ENCODE results near the gene DNAH17. TPM values are rescaled to one million over a fixed set of nuclear protein-coding genes. Genes with fewer than 3 reads are reported as not detected.

The DNAH17 gene
- total RNA-seq, 1 experiment from 2014 or later = 0.69 TPM

DNA sequence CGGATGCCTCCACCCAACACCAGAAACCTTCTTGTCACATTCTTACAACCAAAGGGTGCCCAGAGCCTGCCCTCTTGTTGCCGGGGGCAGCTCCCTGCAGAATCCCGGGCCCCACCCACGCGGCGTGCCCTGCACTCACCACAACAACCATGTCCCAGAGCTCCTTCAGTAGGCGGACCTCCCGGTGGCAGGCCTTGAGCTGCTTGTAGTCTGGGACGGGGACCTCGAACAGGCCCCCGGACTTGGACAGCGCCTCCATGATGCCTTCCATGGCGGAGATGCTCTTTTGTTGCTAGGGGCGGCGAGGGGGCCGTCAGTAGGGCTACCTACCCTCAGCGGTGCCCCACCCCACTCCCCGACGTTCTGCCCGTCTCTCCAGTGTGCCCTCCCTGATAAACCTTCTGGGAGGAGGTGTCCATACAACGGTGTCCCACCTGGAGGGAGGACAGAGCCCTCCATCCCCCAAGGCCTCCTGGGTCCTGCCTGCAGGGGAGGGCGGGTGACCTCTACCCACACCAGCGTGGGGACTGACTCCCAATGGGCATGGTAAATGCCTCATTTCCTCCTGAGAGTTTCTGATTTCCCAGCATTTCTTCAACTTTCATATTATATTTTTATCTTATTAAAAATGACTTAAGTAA lies 52.2 kb downstream of the DNAH17 start:
- Histone ChIP-seq H3K4me2 (ENCODE audit: low read length) (no peak overlapping the region), H3K36me3 (ENCODE audit: control insufficient read depth in 1 of 2, insufficient read depth in 2 of 2, low read length in 2 of 2) (no peaks in the 10 kb centered on the region), H3K27me3 (ENCODE audit: insufficient read depth, low read length) (no peaks in the 10 kb centered on the region), H3K4me1 (ENCODE audit: control insufficient read depth in 1 of 2, insufficient read depth in 2 of 2, low read length in 2 of 2) (peaks cover 4 to 8% of the 10 kb centered on the region in 2 experiments; a peak in 3 of 4 replicates), H4K20me1 (ENCODE audit: insufficient read depth) (no peaks in the 10 kb centered on the region), H3K4me3 (replicated peaks in 1 of 2; ENCODE audit: low read depth in 1 of 2, low read length in 2 of 2) (no peak overlapping the region), H3K9me3 (ENCODE audit: control insufficient read depth in 1 of 2, insufficient read depth in 1 of 2, low read depth in 1 of 2, low read length in 2 of 2) (no peaks in the 10 kb centered on the region), H3K27ac (ENCODE audit: low read depth, low read length) (no peak overlapping the region), H3K9ac (ENCODE audit: low read length) (no peak overlapping the region), H3K9me2 (ENCODE audit: insufficient read depth) (no peaks in the 10 kb centered on the region), H3K79me2 (ENCODE audit: insufficient read depth, low read length) (no peaks in the 10 kb centered on the region), H2AFZ (ENCODE audit: low read depth, low read length, poor library complexity, severe bottlenecking) (no peak overlapping the region)
- TF ChIP-seq ZFX (IDR thresholded peaks at IDR 0.05) = no peak
- TF ChIP-seq POLR2AphosphoS5 (IDR thresholded peaks at IDR 0.05; ENCODE audit: low read depth, low read length) = no peak
- TF ChIP-seq, protein P1, sequence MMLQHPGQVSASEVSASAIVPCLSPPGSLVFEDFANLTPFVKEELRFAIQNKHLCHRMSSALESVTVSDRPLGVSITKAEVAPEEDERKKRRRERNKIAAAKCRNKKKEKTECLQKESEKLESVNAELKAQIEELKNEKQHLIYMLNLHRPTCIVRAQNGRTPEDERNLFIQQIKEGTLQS (IDR thresholded peaks at IDR 0.05) = no peak
- TF ChIP-seq, protein P2, sequence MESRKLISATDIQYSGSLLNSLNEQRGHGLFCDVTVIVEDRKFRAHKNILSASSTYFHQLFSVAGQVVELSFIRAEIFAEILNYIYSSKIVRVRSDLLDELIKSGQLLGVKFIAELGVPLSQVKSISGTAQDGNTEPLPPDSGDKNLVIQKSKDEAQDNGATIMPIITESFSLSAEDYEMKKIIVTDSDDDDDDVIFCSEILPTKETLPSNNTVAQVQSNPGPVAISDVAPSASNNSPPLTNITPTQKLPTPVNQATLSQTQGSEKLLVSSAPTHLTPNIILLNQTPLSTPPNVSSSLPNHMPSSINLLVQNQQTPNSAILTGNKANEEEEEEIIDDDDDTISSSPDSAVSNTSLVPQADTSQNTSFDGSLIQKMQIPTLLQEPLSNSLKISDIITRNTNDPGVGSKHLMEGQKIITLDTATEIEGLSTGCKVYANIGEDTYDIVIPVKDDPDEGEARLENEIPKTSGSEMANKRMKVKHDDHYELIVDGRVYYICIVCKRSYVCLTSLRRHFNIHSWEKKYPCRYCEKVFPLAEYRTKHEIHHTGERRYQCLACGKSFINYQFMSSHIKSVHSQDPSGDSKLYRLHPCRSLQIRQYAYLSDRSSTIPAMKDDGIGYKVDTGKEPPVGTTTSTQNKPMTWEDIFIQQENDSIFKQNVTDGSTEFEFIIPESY (IDR thresholded peaks at IDR 0.05; ENCODE audit: extremely low read depth, insufficient replicate concordance, low read length) = no peak
- TF ChIP-seq, protein P3, sequence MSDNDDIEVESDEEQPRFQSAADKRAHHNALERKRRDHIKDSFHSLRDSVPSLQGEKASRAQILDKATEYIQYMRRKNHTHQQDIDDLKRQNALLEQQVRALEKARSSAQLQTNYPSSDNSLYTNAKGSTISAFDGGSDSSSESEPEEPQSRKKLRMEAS (IDR thresholded peaks at IDR 0.05) = no peak
- TF ChIP-seq, protein P4, sequence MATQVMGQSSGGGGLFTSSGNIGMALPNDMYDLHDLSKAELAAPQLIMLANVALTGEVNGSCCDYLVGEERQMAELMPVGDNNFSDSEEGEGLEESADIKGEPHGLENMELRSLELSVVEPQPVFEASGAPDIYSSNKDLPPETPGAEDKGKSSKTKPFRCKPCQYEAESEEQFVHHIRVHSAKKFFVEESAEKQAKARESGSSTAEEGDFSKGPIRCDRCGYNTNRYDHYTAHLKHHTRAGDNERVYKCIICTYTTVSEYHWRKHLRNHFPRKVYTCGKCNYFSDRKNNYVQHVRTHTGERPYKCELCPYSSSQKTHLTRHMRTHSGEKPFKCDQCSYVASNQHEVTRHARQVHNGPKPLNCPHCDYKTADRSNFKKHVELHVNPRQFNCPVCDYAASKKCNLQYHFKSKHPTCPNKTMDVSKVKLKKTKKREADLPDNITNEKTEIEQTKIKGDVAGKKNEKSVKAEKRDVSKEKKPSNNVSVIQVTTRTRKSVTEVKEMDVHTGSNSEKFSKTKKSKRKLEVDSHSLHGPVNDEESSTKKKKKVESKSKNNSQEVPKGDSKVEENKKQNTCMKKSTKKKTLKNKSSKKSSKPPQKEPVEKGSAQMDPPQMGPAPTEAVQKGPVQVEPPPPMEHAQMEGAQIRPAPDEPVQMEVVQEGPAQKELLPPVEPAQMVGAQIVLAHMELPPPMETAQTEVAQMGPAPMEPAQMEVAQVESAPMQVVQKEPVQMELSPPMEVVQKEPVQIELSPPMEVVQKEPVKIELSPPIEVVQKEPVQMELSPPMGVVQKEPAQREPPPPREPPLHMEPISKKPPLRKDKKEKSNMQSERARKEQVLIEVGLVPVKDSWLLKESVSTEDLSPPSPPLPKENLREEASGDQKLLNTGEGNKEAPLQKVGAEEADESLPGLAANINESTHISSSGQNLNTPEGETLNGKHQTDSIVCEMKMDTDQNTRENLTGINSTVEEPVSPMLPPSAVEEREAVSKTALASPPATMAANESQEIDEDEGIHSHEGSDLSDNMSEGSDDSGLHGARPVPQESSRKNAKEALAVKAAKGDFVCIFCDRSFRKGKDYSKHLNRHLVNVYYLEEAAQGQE (IDR thresholded peaks at IDR 0.05; ENCODE audit: low read depth) = no peak
- TF ChIP-seq JUND (IDR thresholded peaks at IDR 0.05) = no peak
- TF ChIP-seq, protein P5, sequence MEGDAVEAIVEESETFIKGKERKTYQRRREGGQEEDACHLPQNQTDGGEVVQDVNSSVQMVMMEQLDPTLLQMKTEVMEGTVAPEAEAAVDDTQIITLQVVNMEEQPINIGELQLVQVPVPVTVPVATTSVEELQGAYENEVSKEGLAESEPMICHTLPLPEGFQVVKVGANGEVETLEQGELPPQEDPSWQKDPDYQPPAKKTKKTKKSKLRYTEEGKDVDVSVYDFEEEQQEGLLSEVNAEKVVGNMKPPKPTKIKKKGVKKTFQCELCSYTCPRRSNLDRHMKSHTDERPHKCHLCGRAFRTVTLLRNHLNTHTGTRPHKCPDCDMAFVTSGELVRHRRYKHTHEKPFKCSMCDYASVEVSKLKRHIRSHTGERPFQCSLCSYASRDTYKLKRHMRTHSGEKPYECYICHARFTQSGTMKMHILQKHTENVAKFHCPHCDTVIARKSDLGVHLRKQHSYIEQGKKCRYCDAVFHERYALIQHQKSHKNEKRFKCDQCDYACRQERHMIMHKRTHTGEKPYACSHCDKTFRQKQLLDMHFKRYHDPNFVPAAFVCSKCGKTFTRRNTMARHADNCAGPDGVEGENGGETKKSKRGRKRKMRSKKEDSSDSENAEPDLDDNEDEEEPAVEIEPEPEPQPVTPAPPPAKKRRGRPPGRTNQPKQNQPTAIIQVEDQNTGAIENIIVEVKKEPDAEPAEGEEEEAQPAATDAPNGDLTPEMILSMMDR (IDR thresholded peaks at IDR 0.05 in 2 of 3, conservative IDR thresholded peaks at IDR 0.05 in 1 of 3; ENCODE audit: borderline replicate concordance in 1 of 3, insufficient read depth in 1 of 3, low read depth in 2 of 3, low read length in 2 of 3) = no peak
- no peak for TF ChIP-seq TCF7L2 (IDR thresholded peaks at IDR 0.05; ENCODE audit: borderline replicate concordance, extremely low read depth, insufficient read depth, insufficient read length)
- TF ChIP-seq ELF1 (IDR thresholded peaks at IDR 0.05; ENCODE audit: borderline replicate concordance, low read depth) = no peak
- no peak for TF ChIP-seq SP1 (IDR thresholded peaks at IDR 0.05; ENCODE audit: low read depth)
- no peak for TF ChIP-seq RAD21 (IDR thresholded peaks at IDR 0.05; ENCODE audit: low read depth)
- TF ChIP-seq CBX3 (IDR thresholded peaks at IDR 0.05; ENCODE audit: low read depth) = no peak
- TF ChIP-seq SRF (IDR thresholded peaks at IDR 0.05; ENCODE audit: low read depth) = no peak
- TF ChIP-seq POLR2A (IDR thresholded peaks at IDR 0.05; ENCODE audit: borderline replicate concordance, extremely low read depth, insufficient read depth, insufficient read length) = no peak
- no peak for TF ChIP-seq YY1 (IDR thresholded peaks at IDR 0.05; ENCODE audit: extremely low read depth, insufficient replicate concordance, low read depth, low read length)
- no peak for TF ChIP-seq CEBPB (IDR thresholded peaks at IDR 0.05; ENCODE audit: low read depth)
- no peak for TF ChIP-seq SIN3A (IDR thresholded peaks at IDR 0.05; ENCODE audit: low read depth)
- no peak for TF ChIP-seq EZH2 (IDR thresholded peaks at IDR 0.05)
- no peak for TF ChIP-seq ZNF274 (IDR thresholded peaks at IDR 0.05; ENCODE audit: low read depth, low read length)
- intact Hi-C loops (cut with micrococcal nuclease) = no loop called here
- CTCF ChIA-PET = no interaction called here
- POLR2A ChIA-PET = no interaction called here
- DNase-seq (ENCODE audit: low read depth, low spot score) (no peak), ATAC-seq (no peak)
- no TSS peak for BruUV-seq (replicated peaks)
- RAD21 ChIA-PET (ENCODE audit: low non-redundant PET in 1 of 2, low total read pairs in 2 of 2, uncharacterized antibody in 2 of 2, unreplicated experiment in 2 of 2) = no interaction called here

Data from HCT116 (cell line).